SH-SY5Y (cell line): ENCODE results near the gene GPATCH4.

ENCODE experiments used
- GATA2 ChIP-seq: IDR thresholded peaks from 2 replicates; pipeline ENCODE4 v1.6.1; 2011; ENCODE audit warnings: mild to moderate bottlenecking, low read depth, low read length
- GATA3 ChIP-seq: IDR thresholded peaks from 2 replicates; pipeline ENCODE4 v1.6.1; 2011; ENCODE audit warnings: low read depth, mild to moderate bottlenecking, low read length, moderate library complexity

DNA sequence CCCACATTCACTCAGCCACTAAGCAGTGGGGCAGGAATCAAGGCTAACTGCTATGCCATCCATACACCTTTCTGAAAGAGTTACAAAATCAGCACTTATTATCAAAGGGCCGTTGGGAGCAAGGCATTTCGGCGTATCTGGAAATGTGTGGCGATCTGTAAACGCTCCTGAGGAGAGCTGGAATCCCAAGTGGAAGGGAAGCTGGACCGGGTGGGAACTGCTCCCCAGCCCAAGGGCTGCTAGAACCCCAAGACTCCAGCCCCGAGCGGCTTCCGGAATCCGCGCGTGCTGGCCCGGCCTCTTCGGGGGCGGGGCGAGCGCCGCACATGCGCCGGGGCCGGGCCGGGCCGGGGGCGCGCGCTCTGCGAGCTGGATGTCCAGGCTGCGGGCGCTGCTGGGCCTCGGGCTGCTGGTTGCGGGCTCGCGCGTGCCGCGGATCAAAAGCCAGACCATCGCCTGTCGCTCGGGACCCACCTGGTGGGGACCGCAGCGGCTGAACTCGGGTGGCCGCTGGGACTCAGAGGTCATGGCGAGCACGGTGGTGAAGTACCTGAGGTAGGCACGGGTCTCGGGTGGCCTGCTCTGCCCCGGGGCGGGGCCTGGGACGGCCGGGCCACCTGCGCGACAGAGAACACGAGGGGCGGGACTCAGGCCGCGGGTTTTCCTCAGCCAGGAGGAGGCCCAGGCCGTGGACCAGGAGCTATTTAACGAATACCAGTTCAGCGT, 9.7 kb downstream of the GPATCH4 start, which contains the start of gene NAXE:
- TF ChIP-seq GATA2 (no peak; the same call in 1 of the 2 replicates), GATA3 (no peak)
